Forelimb muscle (tissue), 1 donor: ENCODE results near the gene C1QTNF6. TPM values are rescaled to one million over a fixed set of nuclear protein-coding genes. Genes with fewer than 3 reads are reported as not detected.

Experiments
- DNase-seq: peaks from one replicate; pipeline ENCODE4 v3.0.0-alpha.2; 2013; ENCODE audit warnings: low read depth
- polyA plus RNA-seq: library from polyadenylated mRNA; unstranded; fragments of 120-200 nt; gene quantifications from one replicate; pipeline ENCODE4 v1.2.1, GENCODE V29; 2013; ENCODE audit not compliant: insufficient read length

The C1QTNF6 gene
- polyA plus RNA-seq, 1 donor = 14.8 TPM

DNA sequence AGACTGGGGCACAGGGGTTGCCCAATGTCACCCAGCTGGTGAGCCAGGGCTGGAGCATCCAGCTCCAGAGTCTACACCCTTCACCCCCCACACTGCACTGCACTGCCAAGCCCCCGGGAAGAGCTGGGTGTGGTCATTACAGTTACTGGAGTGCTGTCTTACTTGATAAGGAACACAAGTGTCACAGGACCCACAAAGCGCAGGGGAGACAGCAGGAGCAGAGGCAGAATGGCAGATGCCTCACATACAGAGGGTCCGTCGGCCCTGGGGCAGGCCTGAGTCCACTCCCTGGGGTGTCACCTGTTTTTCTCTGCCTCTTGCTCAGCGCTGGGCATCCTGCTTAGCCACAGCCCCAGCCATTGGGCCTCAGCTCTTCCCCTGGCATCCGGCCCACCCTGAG is 46.1 kb downstream of the C1QTNF6 start:
- no peak for DNase-seq

DNA sequence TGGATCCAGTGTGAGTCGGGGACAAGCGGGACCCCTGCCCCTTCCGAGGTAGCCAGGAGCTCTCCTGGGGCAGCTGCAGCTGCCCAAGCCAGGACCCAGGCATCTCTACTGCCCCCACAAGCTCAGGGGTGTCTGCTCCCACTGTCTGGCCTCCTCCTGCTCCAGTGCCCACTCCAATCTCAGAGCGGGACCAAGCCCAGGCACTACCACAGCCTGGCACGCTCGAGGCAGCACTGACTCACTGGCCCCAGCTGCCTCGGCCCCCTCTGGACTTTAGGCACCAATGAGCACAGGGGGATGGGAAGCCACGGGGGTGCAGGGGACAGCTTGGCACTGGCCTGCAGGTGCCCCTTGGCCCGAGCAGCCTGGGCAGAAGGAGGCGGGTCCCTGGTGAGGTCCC is 46.6 kb downstream of the C1QTNF6 start:
- no peak for DNase-seq

DNA sequence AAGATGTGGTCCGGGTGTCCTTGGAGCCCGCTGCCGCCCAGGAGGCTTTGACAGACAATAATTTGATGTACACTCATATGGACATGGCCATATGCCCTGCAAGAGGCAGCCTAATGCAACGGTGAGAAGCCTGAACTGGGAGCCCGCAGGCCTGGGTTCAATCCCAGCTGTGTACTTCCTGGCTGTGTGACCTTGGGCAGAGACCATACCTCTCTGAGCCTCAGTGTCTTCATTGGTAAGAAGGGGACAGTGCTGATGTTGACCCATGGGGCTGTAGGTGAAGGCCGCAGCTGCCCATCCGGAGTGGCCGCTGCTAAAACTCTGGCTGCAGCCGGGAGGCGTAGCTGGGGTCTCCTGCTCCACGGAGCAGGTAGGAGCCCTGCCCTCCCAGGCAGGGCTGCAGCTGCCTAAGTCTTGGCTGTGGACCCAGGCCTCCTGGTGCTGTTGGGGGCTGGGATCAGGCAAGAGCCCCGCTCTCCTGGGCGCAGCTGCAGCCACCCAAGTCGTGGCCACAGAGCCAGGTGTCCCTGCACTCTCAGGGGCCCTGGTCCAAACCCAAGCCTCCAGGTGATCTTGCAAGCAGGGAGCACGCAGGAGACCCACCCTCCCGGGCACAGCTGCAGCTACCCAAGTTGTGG is 47.2 kb downstream of the C1QTNF6 start:
- DNase-seq = no peak

DNA sequence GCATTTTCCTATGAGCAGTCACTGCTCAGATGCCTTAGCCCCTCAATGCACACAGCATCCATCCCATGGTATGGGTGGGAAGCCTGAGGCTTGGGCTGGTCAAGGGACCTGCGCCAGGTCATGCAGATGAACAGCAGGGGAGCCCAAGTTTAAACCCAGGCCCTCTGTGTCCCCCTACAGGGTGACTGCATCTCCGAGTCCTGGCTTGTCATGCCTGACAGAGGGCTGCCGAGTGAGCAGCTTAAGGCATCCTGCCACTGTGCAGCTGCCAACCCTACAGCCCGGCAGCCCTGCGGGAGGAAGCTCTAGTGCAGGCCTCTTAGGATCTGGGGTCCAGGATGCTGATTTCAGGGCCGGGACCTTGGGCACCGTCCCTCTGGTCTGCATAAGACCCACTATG is 48.3 kb downstream of the C1QTNF6 start:
- no peak for DNase-seq

DNA sequence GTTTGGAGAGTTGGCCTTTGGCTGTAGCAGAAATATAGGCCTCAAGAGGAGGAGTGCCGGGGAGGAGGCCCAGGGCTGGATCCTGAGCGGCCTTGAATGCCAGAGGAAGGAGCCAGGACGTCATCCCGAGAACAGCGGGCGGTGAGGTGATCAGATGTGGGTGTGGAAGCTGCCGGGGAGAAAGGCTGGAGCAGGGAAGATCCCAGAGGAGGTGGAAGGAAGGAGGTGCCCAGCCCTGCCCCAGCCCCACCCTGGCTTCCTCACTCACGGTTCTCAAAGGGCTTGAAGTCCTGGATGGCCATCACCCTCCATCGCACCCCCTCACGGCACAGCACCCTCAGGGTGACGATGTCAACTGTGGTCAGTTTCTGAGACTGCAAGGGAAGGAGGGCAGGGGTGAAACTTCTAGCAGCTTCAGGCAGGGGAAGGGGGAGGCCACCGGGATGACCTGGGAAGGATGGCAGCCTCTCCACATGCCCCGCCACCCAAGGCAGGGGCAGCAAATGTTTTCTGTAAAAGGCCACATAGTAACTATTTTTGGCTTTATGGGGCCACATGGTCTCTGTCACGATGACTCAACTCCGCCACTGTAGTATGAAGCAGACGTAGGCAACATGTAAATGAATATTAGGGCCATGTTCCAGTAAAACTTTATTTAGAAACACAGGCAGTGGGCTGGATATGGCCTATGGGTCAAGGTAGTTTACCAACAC is 49.0 kb downstream of the C1QTNF6 start:
- DNase-seq = no peak

DNA sequence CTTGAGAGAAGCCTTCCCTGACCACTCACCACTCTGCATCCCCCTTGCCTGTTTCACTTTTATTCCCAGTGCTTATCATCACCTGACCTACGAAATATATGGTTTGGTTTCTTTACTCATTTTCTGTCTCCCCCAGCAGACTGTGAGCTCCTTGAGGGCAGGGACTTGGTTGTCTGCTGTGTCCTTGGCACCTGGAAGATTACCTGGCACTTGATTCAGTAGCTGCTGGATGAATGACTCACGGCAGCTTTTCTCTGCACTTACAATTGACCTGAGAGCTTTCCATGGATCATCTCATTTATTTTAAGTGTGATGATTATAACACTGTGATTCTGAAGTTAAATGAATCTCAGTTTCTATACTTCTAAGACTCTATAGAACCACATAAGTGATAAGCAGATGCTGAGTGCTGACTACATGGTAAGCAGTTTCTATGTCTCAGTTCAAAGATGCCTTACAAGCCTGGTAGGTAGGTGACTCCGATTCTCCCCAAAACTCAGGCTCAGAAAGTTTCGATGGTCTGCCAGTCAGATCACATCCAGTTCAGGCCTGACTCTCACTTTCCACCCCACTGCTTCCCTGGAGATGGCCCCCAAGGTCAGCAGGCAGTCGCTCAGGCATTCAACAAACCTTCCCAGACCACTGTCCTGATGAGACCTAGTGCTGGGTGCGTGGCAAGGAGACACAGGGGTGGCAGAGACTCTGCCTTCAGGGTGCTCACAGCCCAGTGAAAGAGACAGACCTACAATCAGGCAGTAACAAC is 50.0 kb downstream of the C1QTNF6 start:
- no peak for DNase-seq

DNA sequence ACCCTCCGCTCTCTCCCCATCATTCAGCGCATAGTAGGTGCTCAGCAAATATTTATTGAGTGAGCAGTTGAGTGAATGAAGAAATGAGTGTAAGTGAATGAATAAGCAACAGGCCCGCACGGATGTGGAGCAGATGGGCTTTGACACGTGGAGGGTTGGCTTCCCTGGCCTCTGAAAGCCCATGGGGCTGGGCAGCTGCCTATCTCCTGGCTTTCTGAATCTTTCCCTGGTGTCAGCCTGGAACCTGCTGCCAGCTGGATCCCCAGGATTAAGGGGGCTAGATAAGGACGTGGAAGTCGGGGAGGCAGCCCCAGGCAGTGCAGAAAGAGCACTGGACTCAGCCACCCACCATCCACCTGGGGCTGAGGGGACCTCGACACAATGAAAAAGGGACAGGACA is 50.9 kb downstream of the C1QTNF6 start:
- no peak for DNase-seq

DNA sequence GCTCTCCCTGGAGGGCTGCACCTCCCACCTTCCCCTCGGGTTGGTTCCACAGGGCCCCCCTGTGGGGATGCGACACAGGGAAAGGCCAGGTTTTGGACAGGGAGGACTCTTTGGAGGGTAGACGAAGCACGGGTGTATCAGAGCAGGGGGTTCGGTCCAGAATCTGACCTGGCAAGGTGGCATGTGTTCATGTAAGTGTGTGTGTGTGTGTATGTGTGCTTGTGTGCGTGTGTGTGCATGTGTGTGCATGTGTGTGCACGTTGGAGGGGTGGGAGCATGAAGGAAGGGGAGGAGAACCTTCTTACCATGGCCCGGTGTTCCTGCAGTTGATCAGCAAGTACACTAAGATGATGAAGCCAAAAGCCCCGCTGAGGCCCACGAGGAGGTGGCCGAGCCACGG is 53.0 kb downstream of the C1QTNF6 start:
- DNase-seq = no peak

DNA sequence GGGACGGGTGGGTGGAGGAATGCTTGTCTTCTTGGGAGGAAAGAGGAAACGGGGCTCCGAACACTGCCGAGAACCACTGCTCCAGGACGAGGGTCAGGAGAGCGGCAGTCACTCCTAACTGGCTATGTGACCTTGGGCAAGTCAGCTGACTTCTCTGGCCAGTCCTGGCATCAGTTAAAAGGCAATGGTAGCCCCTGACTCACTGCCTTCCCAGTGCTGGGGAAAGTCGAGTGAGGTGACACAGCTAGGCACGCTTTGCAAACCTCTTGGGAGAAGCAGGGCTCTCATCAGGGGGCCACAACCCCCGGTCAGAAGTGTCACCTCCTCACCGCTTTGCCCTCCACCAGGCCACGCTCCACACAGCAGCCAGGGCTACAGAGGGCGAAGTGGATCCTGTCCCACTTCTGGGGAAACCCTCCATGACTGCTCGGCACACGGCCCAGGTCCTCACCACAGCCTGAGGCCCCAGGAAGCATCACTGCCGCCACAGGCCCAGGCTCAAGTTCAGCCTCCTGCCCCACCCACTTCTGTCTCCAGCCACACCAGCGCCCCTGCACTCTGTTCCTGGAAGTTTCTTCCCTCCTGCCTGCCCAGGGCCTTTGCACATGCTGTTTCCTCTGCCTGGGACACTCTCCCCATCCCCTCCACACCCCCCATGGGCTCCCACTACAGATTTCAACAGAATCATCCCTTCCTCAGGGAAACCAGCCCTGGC is 54.6 kb downstream of the C1QTNF6 start:
- DNase-seq = no peak

DNA sequence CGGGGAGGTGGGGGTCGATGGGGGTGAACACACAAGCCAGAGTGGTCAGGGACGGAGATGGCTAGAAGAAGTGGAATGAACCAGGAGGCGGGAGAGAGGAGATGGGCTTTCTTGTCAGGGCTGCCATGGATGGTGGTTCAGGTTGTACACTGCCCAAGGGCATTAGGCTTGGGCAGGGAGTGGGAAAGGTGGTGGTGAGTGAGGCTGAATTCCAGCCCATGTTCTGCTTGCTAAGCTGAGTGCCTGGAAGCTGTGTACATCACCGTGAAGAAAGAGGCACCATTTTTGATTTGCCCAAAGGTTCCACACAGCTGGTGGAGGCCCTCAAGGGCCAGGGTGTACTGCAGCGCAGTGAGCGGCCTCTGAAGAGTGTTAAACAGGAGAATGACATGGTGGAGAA is 55.3 kb downstream of the C1QTNF6 start:
- no peak for DNase-seq

Other genes with a start within 250 kb of the C1QTNF6 start
- 19.6 TPM for gene TST, start 168.8 kb downstream of the C1QTNF6 start, polyA plus RNA-seq
- gene MPST, start 168.5 kb downstream of the C1QTNF6 start, polyA plus RNA-seq = 42.7 TPM
- 17.3 TPM for gene KCTD17, start 136.5 kb downstream of the C1QTNF6 start, polyA plus RNA-seq
- 0.10 TPM for gene TMPRSS6, start 78.5 kb downstream of the C1QTNF6 start, polyA plus RNA-seq
- 1.2 TPM for gene IL2RB, start 38.3 kb downstream of the C1QTNF6 start, polyA plus RNA-seq
- not detected for gene SSTR3, start 24.2 kb upstream of the C1QTNF6 start, polyA plus RNA-seq
- gene RAC2, start 56.0 kb upstream of the C1QTNF6 start, polyA plus RNA-seq = 5.1 TPM
- 5.2 TPM for gene CYTH4, start 94.3 kb upstream of the C1QTNF6 start, polyA plus RNA-seq
- 1.4 TPM for gene ELFN2, start 239.2 kb upstream of the C1QTNF6 start, polyA plus RNA-seq